GM12878 (cell line): ENCODE data around the gene MAPK8. TPM values are rescaled to one million over a fixed set of nuclear protein-coding genes. Genes with fewer than 3 reads are reported as not detected.

Experiments used
- ATAC-seq: fragments of 200-7000 bp; cut with Tn5 transposase; 3 replicates; pipeline ENCODE4 v1.9.1; 2020; ENCODE audit warnings: mild to moderate bottlenecking, moderate library complexity
- BruUV-seq: library from RNA; stranded (reverse); fragments of 400-500 nt; replicated peaks from 2 replicates; lab custom pipeline; 2021; lab: Mats Ljungman, UMichigan
- CTCF ChIA-PET: fragments of 300-600 bp; sonication (Branson Sonifier 250); formaldehyde crosslinking; extraction: SDS; loops from one replicate; lab custom pipeline; 2021; ENCODE audit warnings: inconsistent platforms; lab: Yijun Ruan, JAX
- POLR2A ChIA-PET: fragments of 350-600 bp; formaldehyde crosslinking; extraction: SDS; loops from one replicate; lab custom pipeline; 2021; ENCODE audit warnings: inconsistent platforms; lab: Charles Lee
- RAD21 ChIA-PET: fragments of 300-600 bp; sonication (Branson Sonifier 250); formaldehyde crosslinking; loops from one replicate; lab custom pipeline; 2023; ENCODE audit warnings: antibody characterized with exemption; ENCODE audit not compliant: unreplicated experiment; lab: Charles Lee
- SMC1A ChIA-PET: fragments of 300-600 bp; sonication (Branson Sonifier 250); formaldehyde crosslinking; loops from one replicate; lab custom pipeline; 2023; ENCODE audit not compliant: unreplicated experiment, uncharacterized antibody; lab: Charles Lee
- DNase-seq: peaks from one replicate; pipeline ENCODE4 v3.0.0-alpha.2; 2011; ENCODE audit warnings: low read depth, low spot score
- FAIRE-seq: peaks from 3 replicates; lab custom pipeline; 2011; peaks lifted over from hg19 to GRCh38; lab: Jason Lieb, UNC
- H2AFZ ChIP-seq: 2 replicates; pipeline ENCODE4 v1.6.0; 2011; ENCODE audit warnings: low read depth, low read length, control low read depth; ENCODE audit not compliant: control insufficient read depth
- H3K27ac ChIP-seq: 2 replicates; pipeline ENCODE4 v1.5.1; 2011; ENCODE audit warnings: control low read depth; ENCODE audit not compliant: control insufficient read depth, insufficient read depth
- H3K27me3 ChIP-seq, 2 experiments: replicated peaks in 1 of 2; 2 replicates each; pipeline versions ENCODE4 v1.6.0 to v1.6.1; 2011; ENCODE audit warnings: low read length in 1 of 2; ENCODE audit not compliant: control insufficient read depth in 2 of 2, insufficient read depth in 2 of 2
- H3K36me3 ChIP-seq, 2 experiments: 2 replicates each; pipeline ENCODE4 v1.5.1; 2011; ENCODE audit warnings: low read length in 1 of 2; ENCODE audit not compliant: control insufficient read depth in 2 of 2, insufficient read depth in 2 of 2
- H3K4me1 ChIP-seq: 2 replicates; pipeline ENCODE4 v1.6.1; 2011; ENCODE audit warnings: mild to moderate bottlenecking, low read length, moderate library complexity, mixed read lengths; ENCODE audit not compliant: control insufficient read depth, insufficient read depth
- H3K4me2 ChIP-seq: 2 replicates; pipeline ENCODE4 v1.6.0; 2011; ENCODE audit warnings: control low read depth; ENCODE audit not compliant: control insufficient read depth, insufficient read depth
- H3K4me3 ChIP-seq: fragments of 200-600 bp; sonication (generic); 2 replicates; pipeline ENCODE4 v1.5.1; 2016
- H3K79me2 ChIP-seq: 2 replicates; pipeline ENCODE4 v1.6.0; 2011; ENCODE audit warnings: low read length; ENCODE audit not compliant: control insufficient read depth, insufficient read depth
- H3K9ac ChIP-seq: 2 replicates; pipeline ENCODE4 v1.8.0; 2011; ENCODE audit warnings: low read length, control low read depth, mixed read lengths; ENCODE audit not compliant: control insufficient read depth, insufficient read depth
- H3K9me3 ChIP-seq: replicated peaks from 3 replicates; pipeline ENCODE4 v1.5.1; 2011; ENCODE audit warnings: mild to moderate bottlenecking, low read length; ENCODE audit not compliant: control insufficient read depth, insufficient read depth
- H4K20me1 ChIP-seq: 2 replicates; pipeline ENCODE4 v1.6.0; 2011; ENCODE audit not compliant: control insufficient read depth, insufficient read depth
- BMI1 ChIP-seq: fragments of 450-650 bp; IDR thresholded peaks from 2 replicates; pipeline ENCODE4 v1.6.1; 2016; ENCODE audit warnings: mild to moderate bottlenecking, moderate library complexity, borderline replicate concordance
- BRCA1 ChIP-seq: IDR thresholded peaks from 2 replicates; pipeline ENCODE4 v1.6.1; 2011; ENCODE audit warnings: low read depth, low read length, improper control_type of control experiment
- CHD4 ChIP-seq: fragments of 200-600 bp; sonication (generic); IDR thresholded peaks from 2 replicates; pipeline ENCODE4 v1.6.1; 2016; ENCODE audit warnings: mild to moderate bottlenecking
- JUND ChIP-seq: IDR thresholded peaks from 2 replicates; pipeline ENCODE4 v1.6.1; 2012; ENCODE audit warnings: low read depth, mild to moderate bottlenecking, low read length, improper control_type of control experiment, moderate library complexity
- MTA2 ChIP-seq: fragments of 450-650 bp; IDR thresholded peaks from 2 replicates; pipeline ENCODE4 v1.6.1; 2016; ENCODE audit warnings: low read depth, mild to moderate bottlenecking, moderate library complexity
- NFYA ChIP-seq: IDR thresholded peaks from 2 replicates; pipeline ENCODE4 v1.6.1; 2011; ENCODE audit warnings: low read depth, mild to moderate bottlenecking, low read length, improper control_type of control experiment, borderline replicate concordance
- NR2C1 ChIP-seq: fragments of 450-650 bp; IDR thresholded peaks from 2 replicates; pipeline ENCODE4 v1.6.1; 2017; ENCODE audit warnings: antibody characterized with exemption, mild to moderate bottlenecking, moderate library complexity
- NR2C2 ChIP-seq: IDR thresholded peaks from 2 replicates; pipeline ENCODE4 v1.6.1; 2011; ENCODE audit warnings: borderline replicate concordance, low read depth; ENCODE audit not compliant: control insufficient read depth, insufficient read length
- POU2F2 ChIP-seq: IDR thresholded peaks from 3 replicates; pipeline ENCODE4 v1.6.1; 2011; ENCODE audit warnings: low read depth, mild to moderate bottlenecking, low read length, borderline replicate concordance
- SIN3A ChIP-seq: IDR thresholded peaks from 2 replicates; pipeline ENCODE4 v1.6.1; 2012; ENCODE audit warnings: low read depth, low read length, improper control_type of control experiment
- SIX5 ChIP-seq: IDR thresholded peaks from 2 replicates; pipeline ENCODE4 v1.6.1; 2011; ENCODE audit warnings: mild to moderate bottlenecking, low read depth, low read length, moderate library complexity; ENCODE audit not compliant: severe bottlenecking
- SRF ChIP-seq, 2 experiments: IDR thresholded peaks; 2 replicates each; pipeline ENCODE4 v1.6.1; 2011; ENCODE audit warnings: low read depth in 2 of 2, low read length in 2 of 2, mild to moderate bottlenecking in 1 of 2, moderate library complexity in 1 of 2
- SUZ12 ChIP-seq: fragments of 200-600 bp; sonication (generic); IDR thresholded peaks from one replicate; pipeline ENCODE4 v1.6.1; 2018; ENCODE audit warnings: antibody characterized with exemption, mild to moderate bottlenecking; ENCODE audit not compliant: unreplicated experiment
- ZNF217 ChIP-seq: fragments of 450-650 bp; IDR thresholded peaks from 2 replicates; pipeline ENCODE4 v1.6.1; 2017; ENCODE audit warnings: antibody characterized with exemption, mild to moderate bottlenecking
- WGBS: methylation state at CpG from one replicate; pipeline ENCODE4 v1.1.6; 2016; ENCODE audit warnings: low lambda C conversion rate; ENCODE audit not compliant: insufficient replicate concordance, insufficient coverage; ENCODE audit errors: missing lambda C conversion rate; 5-methylcytosine and 5-hydroxymethylcytosine counted together
- in situ Hi-C: fragments of 300-500 bp; cut with MboI; formaldehyde crosslinking; loops from 9 replicates; pipeline ENCODE4 v1.14.3; 2018; ENCODE audit warnings: mixed read lengths
- intact Hi-C: fragments of 100-400 bp; cut with micrococcal nuclease; formaldehyde crosslinking; loops from one replicate; pipeline ENCODE4 v1.14.2; 2022; ENCODE audit not compliant: unreplicated experiment
- polyA plus RNA-seq, 11 experiments: library from polyadenylated mRNA; depleted of rRNA in 4 of 11; unstranded in 6 of 11; stranded (reverse) in 5 of 11; fragments of >200 nt; fragmentation: Nextera tagmentation in 4 of 11; fragmentation: Illumina TruSeq in 1 of 11; extraction: Ambion mirVana in 4 of 11; extraction: Trizol in 1 of 11; gene quantifications; 1 replicate in 1 of 11; 2 replicates in 10 of 11; pipeline versions ENCODE4 v1.2.1 to v1.2.3, GENCODE V29; 2011 to 2016; ENCODE audit warnings: inconsistent platforms in 2 of 11, missing spikeins in 2 of 11, low read depth in 1 of 11
- total RNA-seq, 4 experiments: library from RNA; depleted of rRNA in 3 of 4; stranded (reverse); fragments of >200 nt in 3 of 4; fragmentation: Illumina TruSeq in 1 of 4; extraction: Trizol in 1 of 4; gene quantifications; 2 replicates each; pipeline versions ENCODE4 v1.2.1 to v1.2.3, GENCODE V29; 2013 to 2021
- TF ChIP-seq, protein P1 (sequence below): IDR thresholded peaks from 2 replicates; pipeline ENCODE4 v1.6.1; 2012; ENCODE audit warnings: low read depth, low read length, improper control_type of control experiment
- TF ChIP-seq, protein P2 (sequence below): IDR thresholded peaks from 2 replicates; pipeline ENCODE4 v1.6.1; 2012; ENCODE audit warnings: mild to moderate bottlenecking, low read depth, low read length
- TF ChIP-seq, protein P3 (sequence below): fragments of 450-650 bp; IDR thresholded peaks from 2 replicates; pipeline ENCODE4 v1.6.1; 2018; ENCODE audit warnings: borderline replicate concordance, mild to moderate bottlenecking; ENCODE audit not compliant: partially characterized antibody

Gene MAPK8
- total and polyA plus RNA-seq, 10 of the 15 experiments (the other 5 are each of a cell fraction or from before 2014, with no cell fraction given): 3.9 to 102 (median 40.0) TPM

DNA sequence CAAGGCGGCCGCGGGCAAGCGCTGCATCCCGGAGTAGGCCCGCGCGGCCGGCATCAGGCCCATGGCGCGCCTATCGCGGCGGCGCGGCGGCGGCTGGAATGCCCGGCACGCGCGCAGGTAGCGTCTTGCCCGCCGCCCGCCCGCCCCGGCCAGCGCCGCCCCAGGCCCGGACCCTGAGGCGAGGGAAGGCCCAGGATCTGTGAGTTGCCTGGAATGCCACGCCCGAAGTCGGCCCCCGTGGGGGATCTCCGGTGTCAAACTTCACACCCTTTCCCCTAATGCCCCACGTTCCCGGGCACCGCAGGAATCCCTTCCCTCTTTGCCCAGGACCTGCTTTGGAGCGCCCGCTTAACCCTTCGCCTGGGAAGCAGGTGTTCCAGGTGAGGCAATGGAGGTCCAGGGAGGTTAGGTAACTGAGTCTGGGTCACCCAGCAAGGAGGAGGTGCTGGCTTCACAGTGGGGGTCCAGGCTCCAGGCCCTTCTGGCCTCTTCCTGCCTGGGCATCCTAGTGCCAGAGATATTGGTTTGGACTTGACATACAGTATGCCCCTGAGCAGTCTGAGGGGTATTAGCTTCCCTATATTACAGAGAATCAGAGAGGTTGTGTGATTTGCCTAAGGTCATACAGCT, 160.2 kb downstream of the MAPK8 start:
- no peak for ATAC-seq
- RAD21 ChIA-PET: no interaction called here
- no peak overlapping the region for H3K27ac ChIP-seq
- in situ Hi-C loops: no loop called here
- H3K36me3 ChIP-seq: no peaks in the 10 kb centered on the region
- no peak overlapping the region for H2AFZ ChIP-seq
- no peak overlapping the region for H3K4me3 ChIP-seq
- H3K27me3 ChIP-seq: no peaks in the 10 kb centered on the region
- 72% methylated on average over 18 of the region's 43 CpGs for WGBS
- no peak for DNase-seq
- no peak overlapping the region for H3K4me2 ChIP-seq
- H4K20me1 ChIP-seq: no peaks in the 10 kb centered on the region
- no peaks in the 10 kb centered on the region for H3K9me3 ChIP-seq
- H3K4me1 ChIP-seq: no peaks in the 10 kb centered on the region
- SMC1A ChIA-PET: no interaction called here
- CTCF ChIA-PET: no interaction called here
- intact Hi-C loops: no loop called here
- POLR2A ChIA-PET: no interaction called here
- no TSS peak for BruUV-seq
- FAIRE-seq: no peak
- H3K79me2 ChIP-seq: no peaks in the 10 kb centered on the region
- no peak overlapping the region for H3K9ac ChIP-seq
- TF ChIP-seq SIN3A: no peak
- TF ChIP-seq POU2F2: no peak
- TF ChIP-seq ZNF217: no peak
- TF ChIP-seq, protein P1, sequence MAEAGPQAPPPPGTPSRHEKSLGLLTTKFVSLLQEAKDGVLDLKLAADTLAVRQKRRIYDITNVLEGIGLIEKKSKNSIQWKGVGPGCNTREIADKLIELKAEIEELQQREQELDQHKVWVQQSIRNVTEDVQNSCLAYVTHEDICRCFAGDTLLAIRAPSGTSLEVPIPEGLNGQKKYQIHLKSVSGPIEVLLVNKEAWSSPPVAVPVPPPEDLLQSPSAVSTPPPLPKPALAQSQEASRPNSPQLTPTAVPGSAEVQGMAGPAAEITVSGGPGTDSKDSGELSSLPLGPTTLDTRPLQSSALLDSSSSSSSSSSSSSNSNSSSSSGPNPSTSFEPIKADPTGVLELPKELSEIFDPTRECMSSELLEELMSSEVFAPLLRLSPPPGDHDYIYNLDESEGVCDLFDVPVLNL: no peak
- TF ChIP-seq, protein P2, sequence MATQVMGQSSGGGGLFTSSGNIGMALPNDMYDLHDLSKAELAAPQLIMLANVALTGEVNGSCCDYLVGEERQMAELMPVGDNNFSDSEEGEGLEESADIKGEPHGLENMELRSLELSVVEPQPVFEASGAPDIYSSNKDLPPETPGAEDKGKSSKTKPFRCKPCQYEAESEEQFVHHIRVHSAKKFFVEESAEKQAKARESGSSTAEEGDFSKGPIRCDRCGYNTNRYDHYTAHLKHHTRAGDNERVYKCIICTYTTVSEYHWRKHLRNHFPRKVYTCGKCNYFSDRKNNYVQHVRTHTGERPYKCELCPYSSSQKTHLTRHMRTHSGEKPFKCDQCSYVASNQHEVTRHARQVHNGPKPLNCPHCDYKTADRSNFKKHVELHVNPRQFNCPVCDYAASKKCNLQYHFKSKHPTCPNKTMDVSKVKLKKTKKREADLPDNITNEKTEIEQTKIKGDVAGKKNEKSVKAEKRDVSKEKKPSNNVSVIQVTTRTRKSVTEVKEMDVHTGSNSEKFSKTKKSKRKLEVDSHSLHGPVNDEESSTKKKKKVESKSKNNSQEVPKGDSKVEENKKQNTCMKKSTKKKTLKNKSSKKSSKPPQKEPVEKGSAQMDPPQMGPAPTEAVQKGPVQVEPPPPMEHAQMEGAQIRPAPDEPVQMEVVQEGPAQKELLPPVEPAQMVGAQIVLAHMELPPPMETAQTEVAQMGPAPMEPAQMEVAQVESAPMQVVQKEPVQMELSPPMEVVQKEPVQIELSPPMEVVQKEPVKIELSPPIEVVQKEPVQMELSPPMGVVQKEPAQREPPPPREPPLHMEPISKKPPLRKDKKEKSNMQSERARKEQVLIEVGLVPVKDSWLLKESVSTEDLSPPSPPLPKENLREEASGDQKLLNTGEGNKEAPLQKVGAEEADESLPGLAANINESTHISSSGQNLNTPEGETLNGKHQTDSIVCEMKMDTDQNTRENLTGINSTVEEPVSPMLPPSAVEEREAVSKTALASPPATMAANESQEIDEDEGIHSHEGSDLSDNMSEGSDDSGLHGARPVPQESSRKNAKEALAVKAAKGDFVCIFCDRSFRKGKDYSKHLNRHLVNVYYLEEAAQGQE: no peak
- no peak for TF ChIP-seq SIX5
- no peak for TF ChIP-seq SRF (IDR thresholded peaks at IDR 0.05; ENCODE audit: low read depth in 2 of 2, low read length in 2 of 2)
- TF ChIP-seq SUZ12: no peak
- TF ChIP-seq MTA2: no peak
- TF ChIP-seq NR2C1: no peak
- TF ChIP-seq JUND: no peak
- TF ChIP-seq, protein P3, sequence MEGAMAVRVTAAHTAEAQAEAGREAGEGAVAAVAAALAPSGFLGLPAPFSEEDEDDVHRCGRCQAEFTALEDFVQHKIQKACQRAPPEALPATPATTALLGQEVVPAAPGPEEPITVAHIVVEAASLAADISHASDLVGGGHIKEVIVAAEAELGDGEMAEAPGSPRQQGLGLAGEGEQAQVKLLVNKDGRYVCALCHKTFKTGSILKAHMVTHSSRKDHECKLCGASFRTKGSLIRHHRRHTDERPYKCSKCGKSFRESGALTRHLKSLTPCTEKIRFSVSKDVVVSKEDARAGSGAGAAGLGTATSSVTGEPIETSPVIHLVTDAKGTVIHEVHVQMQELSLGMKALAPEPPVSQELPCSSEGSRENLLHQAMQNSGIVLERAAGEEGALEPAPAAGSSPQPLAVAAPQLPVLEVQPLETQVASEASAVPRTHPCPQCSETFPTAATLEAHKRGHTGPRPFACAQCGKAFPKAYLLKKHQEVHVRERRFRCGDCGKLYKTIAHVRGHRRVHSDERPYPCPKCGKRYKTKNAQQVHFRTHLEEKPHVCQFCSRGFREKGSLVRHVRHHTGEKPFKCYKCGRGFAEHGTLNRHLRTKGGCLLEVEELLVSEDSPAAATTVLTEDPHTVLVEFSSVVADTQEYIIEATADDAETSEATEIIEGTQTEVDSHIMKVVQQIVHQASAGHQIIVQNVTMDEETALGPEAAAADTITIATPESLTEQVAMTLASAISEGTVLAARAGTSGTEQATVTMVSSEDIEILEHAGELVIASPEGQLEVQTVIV: no peak
- no peak for TF ChIP-seq NR2C2
- no peak for TF ChIP-seq CHD4
- no peak for TF ChIP-seq BMI1
- TF ChIP-seq BRCA1: no peak
- TF ChIP-seq NFYA: no peak
